ENCODE results near the gene CSGALNACT2. TPM values are rescaled to one million over a fixed set of nuclear protein-coding genes. Genes with fewer than 3 reads are reported as not detected.

The CSGALNACT2 gene
- total and polyA plus RNA-seq, 2 donors, result 25.0 to 39.8 TPM

DNA sequence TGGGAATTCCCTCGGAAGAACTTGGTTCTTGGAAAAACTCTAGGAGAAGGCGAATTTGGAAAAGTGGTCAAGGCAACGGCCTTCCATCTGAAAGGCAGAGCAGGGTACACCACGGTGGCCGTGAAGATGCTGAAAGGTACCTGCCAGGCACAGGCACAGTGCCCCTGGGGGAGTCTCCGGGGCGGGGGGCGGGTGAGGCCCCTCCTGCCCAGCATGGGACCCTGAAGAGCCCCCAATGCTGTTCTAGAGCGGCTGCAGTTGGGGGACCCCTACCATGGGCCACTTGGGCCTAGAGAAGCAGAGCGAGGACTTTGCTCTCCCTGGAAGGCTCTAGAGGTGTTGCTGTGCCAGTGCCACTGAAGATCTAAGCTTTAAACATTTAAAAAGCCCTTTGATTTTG, 21.6 kb upstream of the CSGALNACT2 start:
- Histone ChIP-seq H3K4me3 (ENCODE audit: low read depth, low read length) (no peak overlapping the region), H3K36me3 (ENCODE audit: insufficient read depth) (no peaks in the 10 kb centered on the region), H3K4me1 (ENCODE audit: insufficient read depth) (no peaks in the 10 kb centered on the region), H3K27ac (ENCODE audit: low read depth) (no peak overlapping the region)
- DNase-seq (ENCODE audit: extremely low spot score), result no peak
- WGBS, result 92% methylated on average over 10 of the region's 10 CpGs

DNA sequence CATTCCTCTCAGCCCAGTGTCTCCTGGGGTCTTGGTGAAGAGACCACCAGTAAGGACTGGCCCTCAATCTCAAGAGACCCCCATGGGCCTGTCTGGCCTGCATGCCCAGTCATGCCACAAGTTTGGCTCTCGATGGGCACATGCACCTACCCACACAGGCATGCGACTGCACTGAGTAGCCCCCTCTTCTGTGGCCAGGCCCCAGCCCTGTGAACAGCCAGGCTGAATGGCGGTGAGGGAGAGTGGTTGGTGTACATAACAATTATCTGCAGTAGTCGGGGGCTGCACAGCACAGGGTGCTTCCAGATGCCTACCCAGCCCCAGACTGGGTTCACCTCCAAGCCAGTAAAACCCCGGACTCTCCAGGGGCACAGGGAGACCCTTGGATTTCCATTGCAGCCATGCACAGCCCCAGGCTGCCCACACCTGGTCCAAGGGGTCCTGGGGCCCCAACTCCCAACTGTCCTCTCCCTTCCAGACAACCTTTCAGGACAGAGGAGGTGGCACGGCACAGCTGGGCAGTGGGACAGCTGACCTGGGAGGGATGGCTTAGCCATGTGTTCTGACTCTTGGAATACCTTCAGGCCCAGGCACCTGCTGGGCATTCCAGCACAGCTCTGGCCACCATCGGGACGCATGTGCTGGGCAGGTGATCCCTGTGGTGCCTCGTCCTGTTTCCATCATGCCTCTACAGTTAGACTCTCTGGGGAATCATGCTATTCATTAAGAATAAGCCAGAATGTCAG, 21.0 kb upstream of the CSGALNACT2 start:
- 80% methylated on average over 9 of the region's 9 CpGs for WGBS
- H3K4me3 ChIP-seq (ENCODE audit: low read depth, low read length), result no peak overlapping the region
- no peak for DNase-seq (ENCODE audit: extremely low spot score)
- H3K4me1 ChIP-seq (ENCODE audit: insufficient read depth), result no peaks in the 10 kb centered on the region
- no peaks in the 10 kb centered on the region for H3K36me3 ChIP-seq (ENCODE audit: insufficient read depth)
- H3K27ac ChIP-seq (ENCODE audit: low read depth), result no peak overlapping the region

DNA sequence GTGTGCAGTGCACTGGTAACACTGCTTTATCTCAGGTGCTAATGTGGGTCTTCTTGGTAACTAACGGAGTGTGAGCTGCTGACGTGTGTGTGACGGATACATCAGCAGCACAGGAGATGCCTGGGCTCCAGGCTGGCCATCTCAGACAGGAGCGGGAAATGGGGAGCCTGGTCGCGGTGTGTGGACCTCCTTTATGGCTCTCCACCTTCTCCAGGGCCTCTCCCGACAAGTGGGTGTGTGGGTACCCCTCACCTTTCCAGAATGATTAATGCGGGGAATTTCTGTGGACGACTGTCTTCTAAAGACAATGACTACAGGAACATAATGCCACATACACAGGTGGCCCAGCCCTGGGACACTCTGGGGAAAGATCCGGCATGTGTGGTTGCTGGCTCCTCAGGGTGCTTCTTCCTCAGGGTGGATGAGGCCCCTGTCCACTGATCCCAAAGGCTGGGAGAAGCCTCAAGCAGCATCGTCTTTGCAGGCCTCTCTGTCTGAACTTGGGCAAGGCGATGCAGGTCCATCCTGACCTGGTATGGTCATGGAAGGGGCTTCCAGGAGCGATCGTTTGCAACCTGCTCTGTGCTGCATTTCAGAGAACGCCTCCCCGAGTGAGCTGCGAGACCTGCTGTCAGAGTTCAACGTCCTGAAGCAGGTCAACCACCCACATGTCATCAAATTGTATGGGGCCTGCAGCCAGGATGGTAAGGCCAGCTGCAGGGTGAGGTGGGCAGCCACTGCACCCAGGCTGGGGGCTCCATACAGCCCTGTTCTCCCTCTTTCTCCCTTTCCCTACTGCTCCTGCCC, 20.3 kb upstream of the CSGALNACT2 start:
- DNase-seq (ENCODE audit: extremely low spot score), result no peak
- Histone ChIP-seq H3K27ac (ENCODE audit: low read depth) (no peak overlapping the region), H3K4me1 (ENCODE audit: insufficient read depth) (no peaks in the 10 kb centered on the region), H3K36me3 (ENCODE audit: insufficient read depth) (no peaks in the 10 kb centered on the region), H3K4me3 (ENCODE audit: low read depth, low read length) (no peak overlapping the region)
- 88% methylated on average over 18 of the region's 18 CpGs for WGBS

DNA sequence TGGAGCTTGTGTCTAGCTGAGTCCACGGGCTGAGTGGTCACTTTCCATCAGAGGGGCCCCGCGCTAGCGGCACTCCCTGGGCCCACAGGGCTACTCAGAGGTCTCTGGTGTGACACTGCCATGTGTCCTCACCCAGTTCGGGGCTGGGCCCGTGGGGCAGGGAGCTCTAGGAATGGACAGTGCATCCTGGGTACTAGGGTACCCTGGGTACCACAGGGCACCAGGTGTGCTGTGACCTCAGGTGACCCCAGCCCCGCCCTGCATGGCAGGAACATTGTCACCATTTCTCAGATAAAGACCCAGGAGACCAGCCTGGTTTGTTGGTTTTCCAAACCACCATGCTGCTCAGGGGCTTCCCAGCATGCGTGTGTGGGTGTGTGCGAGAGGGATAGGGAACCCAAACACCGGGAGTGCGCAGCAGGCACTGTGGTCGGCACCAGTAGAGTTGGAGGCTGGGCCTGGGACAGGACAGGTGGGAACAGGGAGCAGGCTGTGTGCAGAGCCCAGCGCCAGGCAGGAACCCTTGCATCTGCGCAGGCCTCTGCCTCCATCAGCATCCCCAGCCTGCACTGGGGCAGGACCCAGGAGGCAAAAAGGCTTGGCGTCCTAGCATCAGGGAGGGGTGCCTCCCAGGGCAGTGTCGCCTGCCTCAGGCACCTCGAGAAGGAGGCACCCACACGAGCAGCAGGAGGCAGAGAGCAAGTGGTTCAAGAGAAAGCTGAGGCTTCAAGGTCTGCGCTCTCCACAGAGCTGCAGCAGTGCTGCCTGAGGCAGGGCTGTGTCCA, 19.4 kb upstream of the CSGALNACT2 start:
- DNase-seq (ENCODE audit: extremely low spot score), result no peak
- H3K4me3 ChIP-seq (ENCODE audit: low read depth, low read length), result no peak overlapping the region
- WGBS, result 83% methylated on average over 19 of the region's 19 CpGs
- H3K27ac ChIP-seq (ENCODE audit: low read depth), result no peak overlapping the region
- no peaks in the 10 kb centered on the region for H3K36me3 ChIP-seq (ENCODE audit: insufficient read depth)
- H3K4me1 ChIP-seq (ENCODE audit: insufficient read depth), result no peaks in the 10 kb centered on the region

DNA sequence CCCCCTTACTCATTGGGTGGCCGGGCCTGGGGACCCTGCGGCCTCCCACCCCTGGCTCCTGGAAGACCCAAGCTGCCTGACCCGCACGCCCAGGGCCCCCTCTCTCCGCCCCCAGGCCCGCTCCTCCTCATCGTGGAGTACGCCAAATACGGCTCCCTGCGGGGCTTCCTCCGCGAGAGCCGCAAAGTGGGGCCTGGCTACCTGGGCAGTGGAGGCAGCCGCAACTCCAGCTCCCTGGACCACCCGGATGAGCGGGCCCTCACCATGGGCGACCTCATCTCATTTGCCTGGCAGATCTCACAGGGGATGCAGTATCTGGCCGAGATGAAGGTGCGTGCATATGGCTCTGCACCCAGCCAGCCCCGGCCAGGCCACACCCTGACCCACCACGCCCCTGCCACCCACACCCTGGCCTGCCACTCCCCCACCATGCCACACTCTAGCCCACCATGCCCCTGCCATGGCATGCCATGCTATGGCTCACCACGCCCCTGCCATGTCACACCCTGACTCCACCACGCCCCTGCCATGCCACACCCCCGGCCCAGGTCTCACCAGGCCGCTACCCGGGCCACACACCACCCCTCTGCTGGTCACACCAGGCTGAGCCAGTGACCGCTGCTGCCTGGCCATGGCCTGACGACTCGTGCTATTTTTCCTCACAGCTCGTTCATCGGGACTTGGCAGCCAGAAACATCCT, 18.7 kb upstream of the CSGALNACT2 start:
- H3K4me1 ChIP-seq (ENCODE audit: insufficient read depth), result no peaks in the 10 kb centered on the region
- H3K27ac ChIP-seq (ENCODE audit: low read depth), result no peak overlapping the region
- H3K4me3 ChIP-seq (ENCODE audit: low read depth, low read length), result no peak overlapping the region
- WGBS, result 92% methylated on average over 31 of the region's 31 CpGs
- DNase-seq (ENCODE audit: extremely low spot score), result no peak
- H3K36me3 ChIP-seq (ENCODE audit: insufficient read depth), result no peaks in the 10 kb centered on the region

DNA sequence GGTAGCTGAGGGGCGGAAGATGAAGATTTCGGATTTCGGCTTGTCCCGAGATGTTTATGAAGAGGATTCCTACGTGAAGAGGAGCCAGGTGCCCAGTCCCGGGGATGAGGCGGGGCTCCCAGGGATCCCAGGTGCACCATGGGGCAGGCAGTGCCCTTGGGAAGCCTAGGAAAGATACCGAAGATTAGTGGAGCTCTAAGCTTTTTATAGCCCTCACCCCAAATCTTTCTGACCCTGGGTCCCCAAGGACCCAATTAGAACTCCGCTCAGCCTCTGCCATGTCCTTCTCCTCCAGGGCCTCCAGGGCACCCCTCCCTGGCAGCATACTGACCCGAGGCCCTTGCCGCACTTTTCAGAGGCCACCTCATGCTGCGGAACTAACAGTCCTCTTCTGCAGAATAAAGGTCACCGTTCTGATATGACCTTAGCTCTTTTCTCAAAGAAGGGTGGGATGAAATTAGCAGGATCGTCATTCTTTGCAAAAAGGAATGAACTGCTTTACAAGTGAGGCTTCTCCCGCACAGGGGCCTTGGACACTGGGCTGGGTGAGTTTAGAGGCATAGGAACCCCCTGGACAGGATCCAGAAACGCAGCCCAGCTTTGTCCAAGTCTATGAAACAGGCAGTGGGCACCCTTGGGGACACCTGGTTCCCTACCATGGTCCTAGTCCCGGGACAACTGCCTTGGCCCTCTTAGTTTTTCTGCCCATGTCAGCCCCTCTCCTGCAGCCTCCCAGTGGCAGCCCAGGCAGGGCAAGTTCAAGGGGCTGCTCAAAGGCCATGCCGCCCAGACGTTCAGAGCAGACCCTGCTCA, 17.9 kb upstream of the CSGALNACT2 start:
- no peak for DNase-seq (ENCODE audit: extremely low spot score)
- Histone ChIP-seq H3K27ac (ENCODE audit: low read depth) (no peak overlapping the region), H3K4me1 (ENCODE audit: insufficient read depth) (no peaks in the 10 kb centered on the region), H3K4me3 (ENCODE audit: low read depth, low read length) (no peak overlapping the region), H3K36me3 (ENCODE audit: insufficient read depth) (no peaks in the 10 kb centered on the region)
- 86% methylated on average over 19 of the region's 19 CpGs for WGBS

DNA sequence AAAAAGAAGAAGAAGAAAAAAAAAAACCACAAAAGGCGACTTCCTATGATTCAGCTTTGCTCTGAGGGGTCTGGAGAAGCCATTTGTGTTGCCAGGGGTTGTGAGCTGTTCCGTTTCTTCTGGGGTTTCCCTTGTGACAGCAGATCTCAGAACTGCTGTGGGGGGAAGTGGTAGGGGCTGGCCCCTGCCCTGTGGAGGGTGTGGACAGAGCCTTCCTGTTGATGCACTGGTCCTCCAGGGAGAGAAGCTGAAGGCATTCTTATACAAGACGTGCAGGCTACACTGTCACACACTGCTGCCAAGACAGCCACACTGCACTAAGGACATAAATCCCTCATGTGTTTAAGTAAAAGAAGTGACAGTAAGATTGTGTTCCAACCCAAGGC, 17.3 kb upstream of the CSGALNACT2 start:
- no peak overlapping the region for H3K27ac ChIP-seq (ENCODE audit: low read depth)
- no peak overlapping the region for H3K4me3 ChIP-seq (ENCODE audit: low read depth, low read length)
- H3K36me3 ChIP-seq (ENCODE audit: insufficient read depth), result no peaks in the 10 kb centered on the region
- 70% methylated on average over 3 of the region's 3 CpGs for WGBS
- no peak for DNase-seq (ENCODE audit: extremely low spot score)
- H3K4me1 ChIP-seq (ENCODE audit: insufficient read depth), result no peaks in the 10 kb centered on the region

DNA sequence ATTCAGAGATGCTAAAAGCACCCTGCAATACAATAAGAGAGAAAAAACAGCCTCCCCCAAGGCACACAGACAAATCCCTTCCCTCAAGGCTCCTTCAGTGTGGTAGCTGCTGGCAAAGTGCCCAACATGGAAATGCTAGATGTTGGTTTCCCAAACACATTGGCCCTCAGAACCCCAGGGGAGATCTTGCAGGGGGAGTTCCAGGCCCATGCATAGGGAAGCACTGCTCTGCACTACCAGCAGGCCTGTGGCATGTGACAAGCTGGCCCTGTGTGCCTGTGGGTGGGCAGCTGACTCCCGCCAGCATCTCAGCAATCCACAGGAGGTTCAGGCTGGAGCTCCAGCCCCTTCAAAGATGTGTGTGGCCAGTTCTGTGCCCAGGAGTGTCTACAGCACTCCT, 16.8 kb upstream of the CSGALNACT2 start:
- WGBS, result 90% methylated on average over 1 of the region's 1 CpG
- no peak for DNase-seq (ENCODE audit: extremely low spot score)
- H3K36me3 ChIP-seq (ENCODE audit: insufficient read depth), result no peaks in the 10 kb centered on the region
- no peaks in the 10 kb centered on the region for H3K4me1 ChIP-seq (ENCODE audit: insufficient read depth)
- H3K4me3 ChIP-seq (ENCODE audit: low read depth, low read length), result no peak overlapping the region
- H3K27ac ChIP-seq (ENCODE audit: low read depth), result no peak overlapping the region

DNA sequence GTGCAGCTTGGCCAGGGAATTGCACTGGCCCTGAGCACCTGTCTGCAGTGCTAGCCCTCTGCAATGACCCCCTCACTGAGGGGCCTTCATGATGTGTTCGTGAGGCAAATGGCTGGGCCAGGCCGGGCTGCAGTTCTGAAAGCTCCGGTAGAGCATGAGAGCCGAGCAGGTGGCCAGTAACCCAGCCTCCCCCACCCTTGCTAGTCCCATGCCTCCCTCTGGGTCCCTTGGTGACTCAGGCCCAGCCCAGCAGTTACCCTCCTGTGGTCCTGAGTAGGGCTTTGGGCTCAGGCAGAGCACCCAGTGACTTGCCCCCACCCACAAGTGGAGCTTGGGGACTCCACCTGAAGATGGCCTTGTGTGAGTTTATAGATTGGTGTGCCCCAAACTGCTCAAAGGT, 16.1 kb upstream of the CSGALNACT2 start:
- Histone ChIP-seq H3K27ac (ENCODE audit: low read depth) (no peak overlapping the region), H3K4me3 (ENCODE audit: low read depth, low read length) (no peak overlapping the region), H3K36me3 (ENCODE audit: insufficient read depth) (no peaks in the 10 kb centered on the region), H3K4me1 (ENCODE audit: insufficient read depth) (no peaks in the 10 kb centered on the region)
- 96% methylated on average over 4 of the region's 4 CpGs for WGBS
- no peak for DNase-seq (ENCODE audit: extremely low spot score)

DNA sequence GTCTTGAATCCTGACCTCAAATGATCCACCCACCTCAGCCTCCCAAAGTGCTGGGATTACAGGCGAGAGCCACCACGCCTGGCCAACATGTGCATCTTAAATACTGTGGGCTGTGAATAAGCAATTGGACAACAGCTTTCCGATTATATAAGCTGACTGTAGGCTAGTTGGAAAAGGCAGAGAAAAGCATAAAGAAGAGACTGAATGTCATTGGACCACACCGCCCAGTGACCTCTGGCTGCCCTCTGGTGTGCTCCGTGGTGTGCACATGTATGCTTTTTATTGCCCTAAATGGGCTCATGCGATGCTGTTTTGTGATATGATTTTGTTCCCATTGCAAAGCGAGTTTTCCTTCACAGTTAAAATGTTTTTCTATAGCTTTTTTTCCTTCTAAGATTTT, 15.4 kb upstream of the CSGALNACT2 start:
- no peak for DNase-seq (ENCODE audit: extremely low spot score)
- no peaks in the 10 kb centered on the region for H3K36me3 ChIP-seq (ENCODE audit: insufficient read depth)
- H3K4me3 ChIP-seq (ENCODE audit: low read depth, low read length), result no peak overlapping the region
- H3K4me1 ChIP-seq (ENCODE audit: insufficient read depth), result no peaks in the 10 kb centered on the region
- no peak overlapping the region for H3K27ac ChIP-seq (ENCODE audit: low read depth)
- WGBS, result 84% methylated on average over 7 of the region's 7 CpGs

DNA sequence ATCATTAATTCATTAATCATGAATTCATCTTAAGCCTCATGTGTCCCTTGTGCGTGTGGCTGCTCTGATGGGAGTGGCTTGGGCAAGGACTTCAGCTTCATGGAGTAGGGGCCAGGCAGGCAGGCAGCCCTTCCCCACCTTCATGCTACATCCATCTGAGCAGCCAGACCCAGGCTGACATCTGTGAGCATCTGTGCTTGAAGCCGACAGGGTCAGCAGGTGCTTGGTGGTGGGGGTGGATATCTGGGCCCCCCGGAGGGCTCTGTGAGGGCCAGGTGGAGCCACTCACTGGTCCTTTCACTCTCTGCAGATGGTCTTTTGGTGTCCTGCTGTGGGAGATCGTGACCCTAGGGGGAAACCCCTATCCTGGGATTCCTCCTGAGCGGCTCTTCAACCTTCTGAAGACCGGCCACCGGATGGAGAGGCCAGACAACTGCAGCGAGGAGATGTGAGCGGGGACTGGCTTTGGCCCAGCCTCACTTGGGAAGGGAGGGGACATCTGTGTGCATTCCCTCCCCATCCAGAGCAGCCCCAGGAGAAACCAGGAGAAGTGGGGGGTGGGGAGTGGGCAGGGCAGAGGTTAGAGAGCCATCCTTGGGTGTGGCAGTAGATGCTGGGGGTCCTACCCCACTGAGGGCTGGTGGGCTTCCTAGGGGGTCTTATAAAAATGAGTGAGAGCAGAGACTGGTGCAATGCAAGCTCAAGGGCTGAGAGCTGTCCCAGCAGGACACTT, 14.7 kb upstream of the CSGALNACT2 start:
- H3K27ac ChIP-seq (ENCODE audit: low read depth), result no peak overlapping the region
- H3K4me1 ChIP-seq (ENCODE audit: insufficient read depth), result no peaks in the 10 kb centered on the region
- no peak for DNase-seq (ENCODE audit: extremely low spot score)
- H3K36me3 ChIP-seq (ENCODE audit: insufficient read depth), result no peaks in the 10 kb centered on the region
- no peak overlapping the region for H3K4me3 ChIP-seq (ENCODE audit: low read depth, low read length)
- WGBS, result 86% methylated on average over 9 of the region's 9 CpGs

DNA sequence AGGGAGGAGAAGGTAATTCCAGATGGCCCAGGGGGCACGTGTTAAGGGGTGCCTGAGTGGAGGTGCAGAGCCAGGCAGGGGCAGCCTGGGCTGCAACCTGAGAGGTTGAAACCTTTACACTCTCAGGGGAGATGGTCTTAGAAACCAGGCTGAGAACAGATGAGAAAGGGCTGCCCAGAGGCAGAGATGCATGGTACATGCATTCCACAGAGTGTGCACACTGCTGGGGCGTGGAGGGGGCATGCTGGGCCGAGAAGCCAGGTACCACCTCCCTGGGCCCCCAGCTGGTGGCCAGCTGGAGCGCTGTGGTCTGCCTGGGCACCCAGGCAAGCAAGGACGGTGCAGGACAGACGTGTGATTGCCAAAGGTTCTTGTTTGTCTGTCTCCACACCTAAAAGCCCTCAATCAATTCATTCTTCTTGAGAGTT, 14.1 kb upstream of the CSGALNACT2 start:
- WGBS, result 88% methylated on average over 6 of the region's 6 CpGs
- Histone ChIP-seq H3K36me3 (ENCODE audit: insufficient read depth) (no peaks in the 10 kb centered on the region), H3K27ac (ENCODE audit: low read depth) (no peak overlapping the region), H3K4me1 (ENCODE audit: insufficient read depth) (no peaks in the 10 kb centered on the region), H3K4me3 (ENCODE audit: low read depth, low read length) (no peak overlapping the region)
- DNase-seq (ENCODE audit: extremely low spot score), result no peak
